NCI-H187 (cell line): ENCODE data around the gene KDM3B.
"Not testable (repeated sequence)": the region's sequence is repeated elsewhere in the genome, so short reads cannot be mapped to it uniquely, and the experiment has no call there.

ENCODE experiments used
- DNase-seq, 2 experiments: peaks; one replicate each; lab custom pipeline; 2025; lab: John Stamatoyannopoulos, UW

KDM3B gene

DNA sequence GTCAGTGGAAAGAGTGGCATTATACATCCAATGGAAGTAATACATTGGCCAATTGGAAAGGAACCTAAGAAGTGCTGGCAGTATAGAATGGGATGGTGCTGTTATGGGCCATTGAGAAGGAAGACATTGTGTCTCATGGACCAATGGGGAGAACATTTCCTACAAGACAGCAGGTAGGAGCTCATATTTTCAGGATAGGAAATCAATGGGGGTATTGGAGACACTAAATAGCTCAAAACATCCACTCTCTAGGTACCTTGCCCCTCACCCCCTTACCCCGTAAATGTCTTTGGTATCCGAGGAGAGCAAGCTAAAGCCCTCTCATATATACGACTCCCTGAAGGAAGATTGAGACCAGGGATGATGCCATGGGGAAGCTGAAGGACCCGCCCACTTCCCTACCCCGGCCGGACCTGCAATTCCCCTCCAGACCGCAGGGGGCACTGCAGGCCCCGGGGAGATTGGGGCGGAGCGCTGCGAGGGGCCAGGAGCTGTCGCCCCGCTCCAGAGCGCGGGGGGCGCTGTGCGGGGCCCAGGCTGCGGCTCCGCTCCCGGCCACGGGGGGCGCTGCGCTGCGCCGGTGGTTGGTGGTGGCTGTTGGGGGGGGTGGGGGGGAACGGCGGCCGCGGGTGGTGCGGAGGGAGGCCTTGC, at the start of gene KDM3B:
TSS of gene KDM3B (plus strand) at position 615 of the 651 bp plus-strand sequence. CDS start 111 bp downstream, outside the sequence.
- peak; percentile 53 to 79 for DNase-seq

GRCh38 chr5:138303372-138303771, 49.1 kb upstream of the KDM3B start:
- no peak for DNase-seq

GRCh38 chr5:138305797-138306196, 46.7 kb upstream of the KDM3B start:
- DNase-seq: peak; percentile 16 to 40

- no peak for DNase-seq
These were observed 36.7 kb upstream of the KDM3B start for GRCh38 chr5:138315751-138316278.

- DNase-seq: no peak
These were observed 36.1 kb upstream of the KDM3B start for GRCh38 chr5:138316355-138316754.

- DNase-seq: not testable (repeated sequence)
These were observed 34.3 kb upstream of the KDM3B start for GRCh38 chr5:138318211-138318610.

- no peak for DNase-seq
These were observed 21.6 kb upstream of the KDM3B start for GRCh38 chr5:138330813-138331448.

DNA sequence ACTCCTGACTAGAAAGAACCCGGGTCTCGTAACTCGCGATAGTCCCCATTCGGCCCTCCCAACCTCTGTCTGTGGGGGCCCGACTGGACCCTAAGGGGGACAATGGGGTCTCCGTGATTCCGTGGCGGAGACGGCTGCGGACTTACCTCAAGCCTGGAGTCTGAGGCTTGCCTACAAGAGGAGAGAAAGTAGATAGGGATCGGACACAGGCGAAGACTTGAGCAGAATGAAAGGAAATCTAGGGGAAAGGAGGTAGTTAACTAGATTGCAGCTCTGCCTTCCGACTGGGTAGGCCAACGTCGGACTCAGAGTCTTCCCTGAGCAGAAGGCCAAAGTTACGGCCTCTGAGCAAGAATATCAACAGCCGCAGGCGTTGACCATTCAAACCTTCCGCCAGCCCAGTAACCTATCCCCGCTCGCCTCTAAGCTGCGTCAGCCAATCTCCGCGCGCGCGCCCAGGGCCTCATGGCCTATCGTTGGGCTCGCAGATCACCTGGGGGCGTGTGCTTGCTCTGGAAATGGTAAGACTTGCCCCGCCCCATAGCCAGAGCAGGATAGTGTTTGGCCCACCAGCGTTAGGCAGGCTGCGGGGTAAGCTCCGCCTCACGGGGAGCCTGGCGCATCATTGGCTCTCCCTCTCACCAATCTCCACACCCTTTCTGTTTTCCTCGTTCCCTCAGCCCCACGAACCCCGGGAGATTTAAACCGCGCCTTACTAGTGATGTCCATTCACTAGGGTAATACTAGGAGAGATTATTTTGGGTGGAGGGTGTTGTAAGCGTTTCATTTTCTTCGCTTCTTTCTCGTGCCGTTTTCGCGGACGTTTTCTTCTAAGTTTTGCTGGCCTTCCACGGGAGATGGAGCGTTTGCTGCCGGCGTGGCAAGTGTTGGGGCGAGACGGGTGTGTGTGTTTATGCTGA, 20.8 kb upstream of the KDM3B start, which contains the start of gene CDC25C:
TSS of gene CDC25C (minus strand) at position 356 of the 920 bp plus-strand sequence. CDS start 624 bp downstream, outside the sequence.
- peak; percentile 89 to 99 for DNase-seq

- DNase-seq: no peak
These were observed 17.5 kb upstream of the KDM3B start for GRCh38 chr5:138334867-138335447.

DNA sequence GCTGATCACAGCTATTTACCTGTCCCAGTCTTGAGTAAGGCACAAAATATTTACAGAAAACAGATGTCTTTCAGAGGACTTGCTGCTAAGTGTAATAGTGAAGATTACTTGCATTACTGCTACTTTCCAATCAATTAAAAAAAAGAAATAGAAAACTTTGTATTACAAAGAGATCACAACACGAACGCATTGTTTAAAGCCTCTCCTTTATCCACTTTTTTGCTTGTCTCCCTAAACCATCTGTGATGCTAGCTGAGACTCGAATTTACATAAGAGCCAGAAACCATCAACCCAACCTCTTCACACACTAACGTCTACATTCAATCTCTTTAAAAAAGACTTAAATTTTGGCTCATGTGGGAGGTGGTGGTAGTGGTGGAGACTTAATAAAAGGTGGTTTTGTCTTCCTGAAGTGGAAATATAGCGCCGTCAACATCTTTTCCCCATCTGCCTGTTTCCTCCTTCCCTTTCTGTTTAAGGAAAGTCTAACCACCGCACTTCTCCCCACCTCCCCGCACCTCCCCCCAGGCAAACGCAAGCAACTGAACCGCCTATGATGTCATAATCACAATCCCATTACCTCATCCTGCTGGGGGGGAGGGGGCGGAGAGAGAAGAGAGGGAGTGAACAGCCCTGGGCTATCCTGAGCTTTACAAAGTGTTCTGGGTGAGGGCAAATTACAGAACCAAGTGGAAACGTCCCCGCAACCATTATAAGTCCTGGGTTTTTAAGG, 15.4 kb upstream of the KDM3B start:
- no peak for DNase-seq

GRCh38 chr5:138337685-138338410, 14.6 kb upstream of the KDM3B start, which contains the start of gene FAM53C:
Gene FAM53C (plus strand): TSS chr5:138338266. CDS start chr5:138341336, 3,070 bp downstream.
- peak; percentile 77 to 92 for DNase-seq

- no peak for DNase-seq
These were observed 13.9 kb upstream of the KDM3B start for GRCh38 chr5:138338411-138339090.

- no peak for DNase-seq
These were observed 13.4 kb upstream of the KDM3B start for GRCh38 chr5:138339091-138339456.

DNA sequence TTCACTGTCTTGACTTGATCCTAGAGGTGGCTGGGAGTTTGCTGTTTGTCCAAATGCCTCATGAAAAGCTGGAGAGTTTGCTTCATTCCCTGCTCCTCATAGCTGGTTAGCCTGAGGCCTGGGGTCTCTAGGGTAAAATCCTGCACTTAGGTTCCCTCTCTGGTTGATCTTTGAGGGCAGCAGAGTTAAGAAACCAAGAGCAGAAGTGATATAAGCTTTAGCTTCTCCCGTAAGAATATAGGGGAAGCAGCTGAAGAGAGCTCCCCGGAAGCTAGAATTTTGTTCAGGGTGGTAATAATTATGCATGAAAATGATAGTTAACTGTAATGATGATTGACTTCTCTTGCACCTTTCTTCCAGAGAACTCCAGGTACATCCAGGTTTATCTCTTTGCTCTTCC, 13.0 kb upstream of the KDM3B start:
- no peak for DNase-seq

- no peak for DNase-seq
These were observed 12.5 kb upstream of the KDM3B start for GRCh38 chr5:138340008-138340407.

DNA sequence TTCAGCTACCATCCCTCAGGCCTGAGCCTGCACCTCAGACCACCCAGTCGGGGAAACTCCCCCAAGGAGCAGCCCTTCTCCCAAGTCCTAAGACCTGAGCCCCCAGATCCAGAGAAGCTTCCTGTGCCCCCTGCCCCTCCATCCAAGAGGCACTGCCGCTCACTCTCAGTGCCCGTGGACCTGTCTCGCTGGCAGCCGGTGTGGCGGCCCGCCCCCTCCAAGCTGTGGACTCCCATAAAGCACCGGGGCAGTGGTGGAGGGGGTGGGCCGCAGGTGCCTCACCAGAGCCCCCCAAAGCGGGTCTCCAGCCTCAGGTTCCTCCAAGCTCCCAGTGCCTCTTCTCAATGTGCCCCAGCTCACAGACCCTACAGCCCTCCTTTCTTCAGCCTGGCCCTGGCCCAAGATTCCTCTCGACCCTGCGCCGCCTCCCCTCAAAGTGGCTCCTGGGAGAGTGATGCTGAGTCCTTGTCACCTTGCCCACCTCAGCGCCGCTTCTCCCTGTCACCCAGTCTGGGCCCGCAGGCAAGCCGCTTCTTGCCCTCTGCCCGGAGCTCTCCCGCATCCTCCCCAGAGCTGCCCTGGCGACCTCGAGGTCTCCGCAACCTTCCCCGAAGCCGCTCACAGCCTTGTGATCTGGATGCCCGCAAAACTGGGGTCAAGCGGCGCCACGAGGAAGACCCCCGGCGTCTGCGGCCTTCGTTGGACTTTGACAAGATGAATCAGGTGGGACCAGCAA, 7.4 kb upstream of the KDM3B start:
- no peak for DNase-seq

GRCh38 chr5:138346889-138347288, 5.6 kb upstream of the KDM3B start:
- DNase-seq: no peak

GRCh38 chr5:138349852-138350562, 2.5 kb upstream of the KDM3B start:
- DNase-seq: no peak

DNA sequence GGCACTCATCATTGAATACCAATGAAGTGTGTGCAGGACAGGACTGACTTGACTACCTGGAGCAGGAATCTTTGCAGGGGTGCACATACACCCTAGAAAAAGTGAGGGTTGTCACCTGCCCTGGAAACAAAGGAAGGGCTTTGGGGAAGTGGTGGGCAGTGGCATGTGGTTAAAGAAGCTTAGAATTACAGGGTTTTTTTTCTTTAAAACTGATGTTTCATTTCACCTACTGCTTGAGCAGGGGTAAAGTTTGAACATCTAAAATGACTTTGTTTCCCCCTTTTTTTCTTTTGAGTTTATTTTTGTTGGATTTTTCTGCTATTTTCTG, 2.0 kb upstream of the KDM3B start:
- no peak for DNase-seq
